ENCODE results near the gene MMP1.

GRCh38 chr11:102799681-102800340, 1.9 kb upstream of the MMP1 start:
- TF ChIP-seq CTCF (optimal IDR thresholded peaks at IDR 0.05 in 1 of 3, IDR thresholded peaks at IDR 0.05 in 1 of 3, conservative IDR thresholded peaks at IDR 0.05 in 1 of 3; ENCODE audit: extremely low read depth in 1 of 3, insufficient read depth in 2 of 3, low read length in 3 of 3) (no peak), EZH2 (IDR thresholded peaks at IDR 0.05; ENCODE audit: low read length) (no peak)

Data from keratinocyte (primary cell).